GM23248 (cell line): ENCODE results near the gene FSTL4.

Experiments
- EZH2 ChIP-seq: fragments of 200-600 bp; sonication (generic); IDR thresholded peaks from 2 replicates; pipeline ENCODE4 v1.6.1; 2018; ENCODE audit warnings: antibody characterized with exemption, mild to moderate bottlenecking; ENCODE audit not compliant: insufficient read depth, poor library complexity, severe bottlenecking
- EZH2phosphoT487 ChIP-seq: fragments of 200-600 bp; sonication (generic); IDR thresholded peaks from 2 replicates; pipeline ENCODE4 v1.6.1; 2018; ENCODE audit warnings: antibody characterized with exemption, moderate library complexity, mild to moderate bottlenecking, low read depth; ENCODE audit not compliant: insufficient read depth

GRCh38 chr5:133393776-133394476, 218.4 kb downstream of the FSTL4 start:
- TF ChIP-seq EZH2: no peak
- TF ChIP-seq EZH2phosphoT487: no peak
